Heart right ventricle (tissue), 16 donors: Measurements from ENCODE around the gene ATRN. TPM values are rescaled to one million over a fixed set of nuclear protein-coding genes. Genes with fewer than 3 reads are reported as not detected.
"Not testable (repeated sequence)": the region's sequence is repeated elsewhere in the genome, so short reads cannot be mapped to it uniquely, and the experiment has no call there.

Experiments used
- ATAC-seq, 8 donors: fragments of 200-7000 bp; cut with Tn5 transposase; one replicate each; pipeline ENCODE4 v1.9.1; 2020; ENCODE audit warnings: mild to moderate bottlenecking in 8 of 8, moderate library complexity in 8 of 8, moderate number of reproducible peaks in 1 of 8
- DNase-seq, 2 donors: peaks; one replicate each; pipeline ENCODE4 v3.0.0-alpha.2; 2020
- H3K27ac ChIP-seq, 10 donors: fragments of 200-600 bp; sonication (generic) in 2 of 10; one replicate each; pipeline versions ENCODE4 v1.5.0 to v1.8.0; 2020 to 2022; ENCODE audit warnings: mild to moderate bottlenecking in 3 of 10
- H3K27me3 ChIP-seq, 7 donors: fragments of 200-600 bp; one replicate each; pipeline ENCODE4 v1.8.0; 2021 to 2022; ENCODE audit warnings: mild to moderate bottlenecking in 2 of 7
- H3K36me3 ChIP-seq, 9 donors: fragments of 200-600 bp; sonication (generic) in 1 of 9; one replicate each; pipeline versions ENCODE4 v1.5.0 to v1.8.0; 2020 to 2022; ENCODE audit warnings: mild to moderate bottlenecking in 2 of 9
- H3K4me1 ChIP-seq, 9 donors: fragments of 200-600 bp; sonication (generic) in 1 of 9; one replicate each; pipeline versions ENCODE4 v1.5.0 to v1.8.0; 2020 to 2022; ENCODE audit warnings: mild to moderate bottlenecking in 4 of 9
- H3K4me3 ChIP-seq, 10 donors: fragments of 200-600 bp; sonication (generic) in 2 of 10; one replicate each; pipeline versions ENCODE4 v1.5.0 to v1.8.0; 2020 to 2022; ENCODE audit warnings: mild to moderate bottlenecking in 7 of 10, moderate library complexity in 2 of 10
- H3K9me3 ChIP-seq, 11 donors: fragments of 200-600 bp in 10 of 11; sonication (generic) in 2 of 11; one replicate each; pipeline versions ENCODE4 v1.5.0 to v1.8.0; 2013 to 2022; ENCODE audit warnings: mild to moderate bottlenecking in 2 of 11, control low read depth in 1 of 11, moderate library complexity in 1 of 11
- CTCF ChIP-seq, 9 donors: fragments of 200-600 bp; sonication (generic) in 2 of 9; IDR thresholded peaks; one replicate each; pipeline versions ENCODE4 v1.5.0 to v1.8.0; 2021 to 2022; ENCODE audit warnings: antibody characterized with exemption in 9 of 9, mild to moderate bottlenecking in 5 of 9, moderate library complexity in 1 of 9
- WGBS, 2 donors: extraction: QIAGEN DNeasy Blood & Tissue Kit; methylation state at CpG; one replicate each; pipeline ENCODE4 v1.1.7; 2013; ENCODE audit warnings: inconsistent platforms in 1 of 2; 5-methylcytosine and 5-hydroxymethylcytosine counted together
- intact Hi-C, 10 donors: fragments of 100-400 bp; cut with DNase I; formaldehyde crosslinking; loops; one replicate each; pipeline versions ENCODE4 v1.11.1 to v1.14.2; 2022
- polyA plus RNA-seq, 2 donors: library from polyadenylated mRNA; stranded (reverse); fragments of 200-250 nt; gene quantifications; one replicate each; pipeline ENCODE4 v1.2.3, GENCODE V29; 2013
- total RNA-seq, 10 donors: library from RNA; stranded (reverse); fragmentation: NEBNext Ultra II Directional in 3 of 10; extraction: Animal tissue kit (Norgen Biotek cat#: 25700) in 3 of 10; gene quantifications; one replicate each; pipeline versions ENCODE4 v1.2.1 to v1.2.4, GENCODE V29; 2021 to 2023
- donor health status: Arrhythmogenic right ventricular cardiomyopathy.
- donor health status: ischemic (EF 13 %, LVEDD 7.1; RV severe dilation, severe dysfunction).
- donor health status: healthy with polysubstance abuse.
- donor health status: DM: no; HTN: yes; CAD: no.
- donor health status: DM: no; HTN: no; CAD: no.
- donor health status: ischemic (EF 25% LVEDD 6.9; RV normal size, moderate dysfunction).
- donor health status: ischemic (EF 25% LVEDD 5.7; RV mildly dilated, moderate dysfunction).
- donor health status: healthy.
- donor health status: DM: yes; HTN: yes; CAD: no.
- donor health status: Ischemic cardiomyopathy.
- donor health status: ischemic (EF 35%, LVEDD 5.7; RV mildly dilated, moderate dysfunction).
- donor health status: nonischemic (EF 11% LVEDD 7.7; RV severe dilation, severe dysfunction).
- donor health status: DM: yes; HTN: yes; CAD: no.
- donor health status: PGD.
- donor health status: ischemic (EF 29% LVEDD 5.4; RV normal size, mild dysfunction).
- donor health status: nonischemic (EF 23%, LVEDD 6.1; RV moderate dilation, normal function).

The ATRN gene
- total and polyA plus RNA-seq, 12 donors, result 4.6 to 44.0 (median 37.8) TPM

DNA sequence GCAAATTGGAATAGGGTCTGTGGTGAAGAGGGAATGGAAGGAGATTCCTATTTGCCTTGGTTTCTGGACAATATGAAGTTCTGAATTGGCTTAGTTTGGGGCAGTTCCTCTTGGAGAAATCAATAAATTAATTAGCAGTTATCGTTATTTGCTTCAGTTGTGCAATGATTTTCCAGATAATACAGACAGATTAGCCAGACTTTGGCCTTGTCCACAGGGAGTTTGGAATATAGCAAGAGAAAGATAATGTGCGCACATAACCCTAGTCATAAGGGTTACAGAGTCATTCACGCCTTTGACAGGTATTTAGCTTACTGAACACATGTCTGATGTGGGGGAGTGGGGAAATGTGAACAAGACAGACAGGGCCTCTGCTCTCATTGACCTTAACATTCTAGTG, 1.3 kb downstream of the ATRN start:
- 59 to 62% methylated on average over 3 of the region's 3 CpGs for whole genome bisulfite sequencing, 2 donors
- Histone ChIP-seq H3K27ac (peak overlapping the region in 3 of 10 donors; percentile 84 to 96 (median 88)), H3K4me3 (peak overlapping the region; percentile 68 to 100 (median 96)), H3K36me3 (no peaks in the 10 kb centered on the region), H3K4me1 (peaks cover 6 to 35% (median 29%) of the 10 kb centered on the region in 9 donors), H3K27me3 (no peaks in the 10 kb centered on the region), H3K9me3 (no peaks in the 10 kb centered on the region)
- no peak for TF ChIP-seq CTCF (IDR thresholded peaks at IDR 0.05)
- DNase-seq (no peak), ATAC-seq (no peak)
- intact Hi-C loops, result loop anchor here in 1 of 10 donors (2.0 kb wide), 1 partner anchor 63 kb away; no protein-coding TSS in a partner anchor

- no peaks in the 10 kb centered on the region for H3K27me3 ChIP-seq
- peaks cover 0 to 3% (median 0%) of the 10 kb centered on the region in 9 donors for H3K36me3 ChIP-seq
- H3K27ac ChIP-seq, result no peak overlapping the region
- no peak overlapping the region for H3K4me3 ChIP-seq
- ATAC-seq (no peak), DNase-seq (no peak)
- intact Hi-C loops, result loop anchor here in 1 of 10 donors (2.0 kb wide), 1 partner anchor 65 kb away; no protein-coding TSS in a partner anchor
- no peak for TF ChIP-seq CTCF (IDR thresholded peaks at IDR 0.05)
- H3K4me1 ChIP-seq, result peaks cover 6 to 41% (median 29%) of the 10 kb centered on the region in 9 donors
- WGBS, 2 donors, result 93 to 94% methylated on average over 6 of the region's 6 CpGs
- no peaks in the 10 kb centered on the region for H3K9me3 ChIP-seq
These were observed 2.5 kb downstream of the ATRN start for GRCh38 chr20:3473324-3473723.

- Histone ChIP-seq H3K36me3 (peaks cover 0 to 5% (median 0%) of the 10 kb centered on the region in 9 donors), H3K9me3 (no peaks in the 10 kb centered on the region), H3K4me1 (peaks cover 6 to 43% (median 29%) of the 10 kb centered on the region in 9 donors), H3K27me3 (no peaks in the 10 kb centered on the region), H3K27ac (no peak overlapping the region), H3K4me3 (no peak overlapping the region)
- intact Hi-C loops, result loop anchor here in 1 of 10 donors (2.0 kb wide), 1 partner anchor 65 kb away; no protein-coding TSS in a partner anchor
- DNase-seq, result no peak
- WGBS, 2 donors, result 89 to 95% methylated on average over 1 of the region's 1 CpG
- no peak for ATAC-seq
- TF ChIP-seq CTCF (IDR thresholded peaks at IDR 0.05), result no peak
These were observed 3.1 kb downstream of the ATRN start for GRCh38 chr20:3473944-3474343.

- Histone ChIP-seq H3K4me1 (peaks cover 6 to 37% (median 20%) of the 10 kb centered on the region in 9 donors), H3K36me3 (peaks cover 0 to 11% (median 0%) of the 10 kb centered on the region in 9 donors)
- H3K9me3 ChIP-seq, H3K27ac ChIP-seq, H3K4me3 ChIP-seq, ATAC-seq, H3K27me3 ChIP-seq, intact Hi-C loops, DNase-seq: not testable (repeated sequence)
- WGBS, 2 donors, result 100% methylated on average over 1 of the region's 1 CpG
These were observed 6.4 kb downstream of the ATRN start for GRCh38 chr20:3477003-3477860.
